GM18858 (cell line): ENCODE results near the gene S1PR5.

Experiments used
- ATAC-seq: cut with Tn5 transposase; IDR thresholded peaks from one replicate; pipeline ENCODE4 v1.9.1; 2021; ENCODE audit not compliant: unreplicated experiment

S1PR5 gene

GRCh38 chr19:10516671-10517286, 468 bp downstream of the S1PR5 start:
- no peak for ATAC-seq

- ATAC-seq, result no peak
Observed at GRCh38 chr19:10516064-10516385, 1.2 kb downstream of the S1PR5 start.

GRCh38 chr19:10514211-10515145, 2.8 kb downstream of the S1PR5 start:
- ATAC-seq, result no peak

- ATAC-seq, result no peak
Observed at GRCh38 chr19:10513223-10513622, 4.0 kb downstream of the S1PR5 start.

- ATAC-seq, result no peak
Observed at GRCh38 chr19:10510301-10510802, 6.9 kb downstream of the S1PR5 start.

- no peak for ATAC-seq
Observed at GRCh38 chr19:10508707-10509106, 8.5 kb downstream of the S1PR5 start.

GRCh38 chr19:10508036-10508435, 9.2 kb downstream of the S1PR5 start:
- ATAC-seq, result no peak

- no peak for ATAC-seq
Observed at GRCh38 chr19:10505583-10506229, 11.5 kb downstream of the S1PR5 start.

- peak; percentile 19 for ATAC-seq
Observed at GRCh38 chr19:10503002-10503789, 14.1 kb downstream of the S1PR5 start, which contains the start of gene KEAP1. Gene KEAP1 (minus strand): TSS chr19:10503356. CDS start chr19:10500033, 3,323 bp downstream.

- peak; percentile 61 for ATAC-seq
Observed at GRCh38 chr19:10502524-10503001, 14.7 kb downstream of the S1PR5 start.

GRCh38 chr19:10501971-10502523, 15.2 kb downstream of the S1PR5 start:
- ATAC-seq, result no peak

- ATAC-seq, result no peak
Observed at GRCh38 chr19:10500247-10500592, 17.0 kb downstream of the S1PR5 start.

- ATAC-seq, result no peak
Observed at GRCh38 chr19:10499550-10500246, 17.5 kb downstream of the S1PR5 start.

- no peak for ATAC-seq
Observed at GRCh38 chr19:10497371-10497770, 19.9 kb downstream of the S1PR5 start.

- ATAC-seq, result no peak
Observed at GRCh38 chr19:10491472-10492047, 25.7 kb downstream of the S1PR5 start.

- no peak for ATAC-seq
Observed at GRCh38 chr19:10486551-10486950, 30.7 kb downstream of the S1PR5 start.

GRCh38 chr19:10478903-10479384, 38.3 kb downstream of the S1PR5 start:
- ATAC-seq, result no peak

GRCh38 chr19:10478476-10478875, 38.8 kb downstream of the S1PR5 start:
- ATAC-seq, result no peak

- no peak for ATAC-seq
Observed at GRCh38 chr19:10474962-10475451, 42.2 kb downstream of the S1PR5 start.
